GM13977 (cell line): ENCODE measurements around the gene TXNDC15.

Experiments
- DNase-seq: peaks from one replicate; pipeline ENCODE4 v3.0.0; 2012; ENCODE audit warnings: low spot score
- CTCF ChIP-seq: IDR thresholded peaks from 2 replicates; pipeline ENCODE4 v1.5.1; 2012; ENCODE audit warnings: mild to moderate bottlenecking, control low read depth; ENCODE audit not compliant: insufficient read depth; ENCODE audit errors: extremely low read depth, missing control alignments
- in situ Hi-C: fragments of 300-500 bp; cut with MboI; formaldehyde crosslinking; loops from one replicate; pipeline ENCODE4 v1.12.0; 2022; ENCODE audit warnings: low sequenced_read_pairs, low pct_unique_long_range_greater_than_20kb, mixed read lengths, inconsistent platforms; ENCODE audit not compliant: unreplicated experiment

TXNDC15 gene

DNA sequence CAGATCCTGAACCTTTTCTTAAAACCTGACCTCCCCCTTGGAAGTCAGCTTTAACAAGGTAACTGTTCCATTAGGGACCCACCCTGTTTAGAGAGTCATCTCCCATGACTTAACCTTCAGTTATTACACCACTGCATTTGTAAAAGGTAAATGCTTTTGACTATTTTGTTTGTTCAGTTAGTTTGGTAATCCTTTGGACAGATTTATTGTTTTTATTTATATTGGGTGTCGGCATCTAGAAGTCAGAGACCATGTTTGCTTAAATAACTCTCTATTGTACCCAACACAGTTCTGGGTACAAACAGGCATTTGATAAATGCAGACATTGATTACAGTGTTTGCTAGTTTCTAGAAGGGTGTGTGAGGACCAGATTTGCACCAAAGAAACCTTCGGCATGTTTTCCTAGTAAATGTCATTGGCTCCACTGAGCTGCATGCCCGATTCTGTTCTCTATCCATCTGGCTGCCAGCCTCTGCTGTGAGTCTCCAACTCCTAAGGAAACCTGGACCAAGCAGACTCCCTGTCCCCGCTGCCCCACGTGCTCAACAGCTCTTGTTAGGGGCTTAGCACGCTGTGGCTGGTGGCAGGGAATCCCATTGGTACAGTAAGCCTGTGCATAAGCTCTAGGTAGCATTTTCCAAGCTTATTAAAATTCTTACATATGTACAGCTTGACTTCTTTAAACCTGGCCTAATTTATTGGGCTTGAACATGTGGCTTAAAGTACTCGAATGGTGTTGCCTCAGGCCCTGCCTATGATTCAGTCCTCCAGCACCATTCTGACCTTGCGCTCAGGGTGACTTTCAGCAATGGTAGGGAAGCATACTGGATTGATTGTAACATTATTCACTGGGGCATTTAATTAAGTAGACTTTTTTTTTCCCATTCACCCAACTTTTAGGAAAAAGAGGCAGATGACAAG is 37.4 kb downstream of the TXNDC15 start:
- no peak for DNase-seq
- in situ Hi-C loops, result no loop called here
- no peak for TF ChIP-seq CTCF

GRCh38 chr5:134913254-134913653 is 39.1 kb downstream of the TXNDC15 start:
- no peak for DNase-seq
- no peak for TF ChIP-seq CTCF
- in situ Hi-C loops, result no loop called here

DNA sequence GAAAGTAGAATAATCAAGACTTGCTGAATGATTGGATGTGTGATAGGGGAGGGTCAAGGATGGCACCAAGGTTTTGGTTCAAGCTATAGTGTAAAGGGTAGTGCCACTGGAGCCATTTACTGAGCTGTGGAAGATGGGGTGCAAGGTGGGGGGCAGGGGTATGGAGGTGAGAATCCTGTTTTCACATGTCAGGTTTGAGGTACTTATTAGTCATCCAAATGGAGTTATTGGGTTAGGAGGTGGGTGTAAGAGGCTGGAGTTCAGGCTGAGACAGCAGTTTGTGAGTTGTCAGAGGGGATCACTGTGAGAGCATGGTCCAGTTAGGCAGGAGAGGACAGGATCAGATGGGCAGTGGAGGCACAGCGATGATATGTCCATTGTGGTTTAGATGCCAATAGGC is 39.6 kb downstream of the TXNDC15 start:
- no peak for DNase-seq
- in situ Hi-C loops, result no loop called here
- TF ChIP-seq CTCF, result no peak

DNA sequence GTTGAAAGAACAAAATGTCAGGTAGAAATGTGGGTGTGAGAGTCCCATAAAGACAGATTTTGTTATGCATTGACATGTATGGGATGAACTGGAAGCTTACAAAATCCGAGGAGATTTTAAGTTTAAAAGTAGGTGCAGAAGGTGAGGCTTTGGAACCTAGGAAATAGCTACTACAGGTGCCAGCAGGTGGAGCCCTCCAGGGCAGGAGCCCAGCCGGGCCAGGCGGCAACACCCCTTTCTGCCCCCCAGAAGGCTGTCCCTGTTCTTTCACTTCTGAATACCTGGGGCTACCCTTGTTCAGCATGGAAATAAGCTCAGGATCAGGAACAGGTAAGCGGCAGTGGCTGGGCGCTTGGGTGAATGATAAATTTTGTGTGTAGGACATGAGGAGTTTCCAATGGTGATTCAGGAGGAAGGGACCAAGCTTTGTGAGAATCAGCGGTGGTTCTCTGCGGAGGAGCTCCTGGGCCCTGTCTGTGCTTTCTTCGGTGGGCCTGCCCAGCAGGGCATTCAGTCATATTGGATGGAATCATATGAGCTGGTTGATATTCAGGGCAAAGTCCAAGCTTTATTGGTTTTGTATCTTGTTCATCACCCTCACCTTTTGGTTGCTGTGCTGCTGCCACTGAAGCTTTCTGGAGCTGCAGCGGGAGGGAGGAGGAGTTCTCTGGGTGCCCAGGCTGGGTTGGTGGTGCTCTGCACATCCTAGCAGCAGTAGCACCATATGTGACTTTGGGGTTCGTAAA is 43.1 kb downstream of the TXNDC15 start:
- peak; percentile 47 for TF ChIP-seq CTCF
- in situ Hi-C loops, result no loop called here
- no peak for DNase-seq

- TF ChIP-seq CTCF, result no peak
- in situ Hi-C loops, result no loop called here
Observed at GRCh38 chr5:134918861-134919260, 44.7 kb downstream of the TXNDC15 start.

DNA sequence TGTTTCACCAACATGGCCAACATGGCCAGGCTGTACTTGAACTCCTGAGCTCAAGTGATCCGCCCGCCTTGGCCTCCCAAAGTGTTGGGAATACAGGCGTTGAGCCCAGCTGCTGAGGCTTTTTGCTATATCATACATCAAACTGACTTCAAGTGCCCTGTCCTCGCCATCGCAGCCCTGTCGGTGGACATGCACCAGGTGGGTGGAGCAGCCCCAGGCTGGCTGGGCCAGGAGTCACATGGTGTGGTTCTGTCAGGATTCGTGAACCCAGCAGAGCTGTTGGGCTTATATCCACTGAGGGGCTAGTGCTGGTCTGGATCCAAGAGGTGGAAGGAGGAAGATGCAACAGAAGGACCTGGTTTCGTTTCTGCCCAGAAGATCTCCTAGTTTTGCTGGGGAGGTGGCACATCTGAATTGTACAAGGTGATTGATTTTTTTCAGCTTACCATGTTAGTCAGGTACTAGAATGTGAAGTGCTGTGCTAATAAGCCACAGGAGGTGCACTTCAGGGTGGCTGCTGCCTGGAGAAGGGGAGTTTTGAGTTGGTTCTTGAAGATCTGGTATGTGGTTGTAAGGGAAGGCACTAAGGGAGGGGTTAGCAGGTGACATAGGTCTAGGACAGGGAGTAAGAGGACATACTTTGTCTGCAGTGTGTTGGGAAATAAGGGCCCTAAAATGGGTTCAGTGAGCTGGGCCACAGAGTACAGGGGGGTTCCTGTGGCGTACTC is 46.8 kb downstream of the TXNDC15 start:
- in situ Hi-C loops, result no loop called here

More at GRCh38 chr5:134918861-134919260, 44.7 kb downstream of the TXNDC15 start:
- no peak for DNase-seq

More for the DNA sequence above, 46.8 kb downstream of the TXNDC15 start:
- DNase-seq, result no peak
- no peak for TF ChIP-seq CTCF
